HUES6 (cell line): ENCODE measurements around the gene TOMM22.

ENCODE experiments used
- H3K27ac ChIP-seq: 2 replicates; pipeline ENCODE4 v1.7.0; 2013; ENCODE audit warnings: low read depth, mild to moderate bottlenecking, low read length, inconsistent platforms
- H3K27me3 ChIP-seq: 2 replicates; pipeline ENCODE4 v1.6.1; 2013; ENCODE audit warnings: low read length; ENCODE audit not compliant: control insufficient read depth, insufficient read depth
- H3K36me3 ChIP-seq: 2 replicates; pipeline ENCODE4 v1.6.1; 2013; ENCODE audit warnings: low read length; ENCODE audit not compliant: control insufficient read depth, insufficient read depth
- H3K4me1 ChIP-seq: 2 replicates; pipeline ENCODE4 v1.6.1; 2013; ENCODE audit warnings: low read length; ENCODE audit not compliant: control insufficient read depth, insufficient read depth
- H3K4me3 ChIP-seq: 2 replicates; pipeline ENCODE4 v1.5.1; 2013; ENCODE audit warnings: low read depth, low read length
- H3K9ac ChIP-seq: one replicate; pipeline ENCODE4 v1.6.1; 2013; ENCODE audit warnings: mild to moderate bottlenecking, low read length
- H3K9me3 ChIP-seq: 2 replicates; pipeline ENCODE4 v1.6.1; 2013; ENCODE audit warnings: low read depth, low read length; ENCODE audit not compliant: control insufficient read depth, insufficient read depth

TOMM22 gene

GRCh38 chr22:38716271-38716670 is 34.5 kb downstream of the TOMM22 start:
- Histone ChIP-seq H3K9ac (no peak overlapping the region), H3K36me3 (peaks cover 56% of the 10 kb centered on the region), H3K9me3 (no peaks in the 10 kb centered on the region), H3K27ac (0 out of 2 replicates have a peak overlapping the region, but pooled peaks have one; percentile 8), H3K4me1 (peaks cover 39% of the 10 kb centered on the region), H3K27me3 (no peaks in the 10 kb centered on the region), H3K4me3 (no peak overlapping the region)

GRCh38 chr22:38716826-38717225 is 35.1 kb downstream of the TOMM22 start:
- Histone ChIP-seq H3K9me3 (no peaks in the 10 kb centered on the region), H3K36me3 (peaks cover 61% of the 10 kb centered on the region), H3K27ac (0 out of 2 replicates have a peak overlapping the region, but pooled peaks have one; percentile 8), H3K4me1 (peaks cover 39% of the 10 kb centered on the region), H3K4me3 (no peak overlapping the region), H3K27me3 (no peaks in the 10 kb centered on the region), H3K9ac (no peak overlapping the region)

- Histone ChIP-seq H3K27ac (no peak overlapping the region), H3K9me3 (no peaks in the 10 kb centered on the region), H3K4me3 (no peak overlapping the region), H3K27me3 (no peaks in the 10 kb centered on the region), H3K36me3 (peaks cover 65% of the 10 kb centered on the region), H3K4me1 (peaks cover 35% of the 10 kb centered on the region), H3K9ac (no peak overlapping the region)
Observed at GRCh38 chr22:38717244-38717643, 35.5 kb downstream of the TOMM22 start.

DNA sequence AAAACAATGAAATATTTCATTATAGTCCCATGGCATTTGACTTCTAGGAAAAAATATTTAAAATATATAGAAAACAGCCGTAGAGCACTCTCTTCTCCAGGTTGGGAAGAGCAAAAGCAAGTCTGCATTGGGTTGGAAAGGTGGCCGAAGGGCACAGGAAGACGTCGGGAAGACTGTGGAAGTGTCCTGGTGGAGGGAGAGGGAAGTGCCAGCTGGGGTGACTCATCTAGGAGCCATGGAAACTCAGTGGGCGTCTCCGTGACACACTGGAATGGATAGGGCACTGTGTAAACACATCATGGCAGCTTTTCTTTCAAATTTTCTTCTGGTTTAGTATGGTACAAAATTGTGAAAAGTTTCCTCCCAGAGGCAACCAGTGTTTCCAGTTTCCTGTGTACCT is 36.7 kb downstream of the TOMM22 start:
- H3K27me3 ChIP-seq: no peaks in the 10 kb centered on the region
- H3K36me3 ChIP-seq: peaks cover 76% of the 10 kb centered on the region
- no peak overlapping the region for H3K9ac ChIP-seq
- no peak overlapping the region for H3K27ac ChIP-seq
- no peak overlapping the region for H3K4me3 ChIP-seq
- no peaks in the 10 kb centered on the region for H3K9me3 ChIP-seq
- peaks cover 24% of the 10 kb centered on the region; the same call in 1 of the 2 replicates for H3K4me1 ChIP-seq

DNA sequence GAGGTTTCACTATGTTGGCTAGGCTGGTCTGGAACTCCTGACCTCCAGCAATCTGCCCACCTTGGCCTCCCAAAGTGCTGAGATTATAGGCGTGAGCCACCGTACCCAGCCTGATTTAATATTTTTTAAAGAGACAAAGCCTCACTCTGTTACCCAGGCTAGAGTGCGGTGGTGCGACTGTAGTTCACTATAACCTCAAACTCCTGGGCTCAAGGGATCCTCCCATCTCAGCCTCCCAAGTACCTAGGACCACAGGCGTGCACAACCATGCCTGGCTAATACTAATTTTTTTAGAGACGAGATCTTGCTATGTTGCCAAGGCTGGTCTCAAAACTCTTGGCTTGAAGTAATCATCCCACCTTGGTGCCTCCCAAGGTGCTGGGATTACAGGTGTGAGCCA is 37.4 kb downstream of the TOMM22 start:
- no peak overlapping the region for H3K4me3 ChIP-seq
- H3K36me3 ChIP-seq: peaks cover 84% of the 10 kb centered on the region
- H3K9ac ChIP-seq: no peak overlapping the region
- no peak overlapping the region for H3K27ac ChIP-seq
- H3K9me3 ChIP-seq: no peaks in the 10 kb centered on the region
- H3K4me1 ChIP-seq: peaks cover 17% of the 10 kb centered on the region; the same call in 1 of the 2 replicates
- no peaks in the 10 kb centered on the region for H3K27me3 ChIP-seq

- Histone ChIP-seq H3K36me3 (peaks cover 88% of the 10 kb centered on the region), H3K4me1 (peaks cover 13% of the 10 kb centered on the region; the same call in 1 of the 2 replicates), H3K9ac (no peak overlapping the region), H3K4me3 (no peak overlapping the region), H3K27ac (no peak overlapping the region), H3K27me3 (no peaks in the 10 kb centered on the region), H3K9me3 (no peaks in the 10 kb centered on the region)
Observed at GRCh38 chr22:38720350-38720749, 38.6 kb downstream of the TOMM22 start.

- Histone ChIP-seq H3K27ac (no peak overlapping the region), H3K36me3 (peaks cover 88% of the 10 kb centered on the region), H3K4me1 (peaks cover 11% of the 10 kb centered on the region; the same call in 1 of the 2 replicates), H3K4me3 (no peak overlapping the region), H3K9me3 (no peaks in the 10 kb centered on the region), H3K27me3 (no peaks in the 10 kb centered on the region), H3K9ac (no peak overlapping the region)
Observed at GRCh38 chr22:38721551-38721950, 39.8 kb downstream of the TOMM22 start.

GRCh38 chr22:38724176-38724575 is 42.4 kb downstream of the TOMM22 start:
- Histone ChIP-seq H3K36me3 (peaks cover 92% of the 10 kb centered on the region), H3K4me3 (no peak overlapping the region), H3K27me3 (no peaks in the 10 kb centered on the region), H3K4me1 (no peaks in the 10 kb centered on the region), H3K9me3 (no peaks in the 10 kb centered on the region), H3K27ac (no peak overlapping the region), H3K9ac (no peak overlapping the region)

- H3K27ac ChIP-seq: no peak overlapping the region
- no peaks in the 10 kb centered on the region for H3K4me1 ChIP-seq
- H3K9ac ChIP-seq: no peak overlapping the region
- no peaks in the 10 kb centered on the region for H3K27me3 ChIP-seq
- peaks cover 96% of the 10 kb centered on the region for H3K36me3 ChIP-seq
- no peak overlapping the region for H3K4me3 ChIP-seq
- H3K9me3 ChIP-seq: no peaks in the 10 kb centered on the region
Observed at GRCh38 chr22:38724926-38725571, 43.3 kb downstream of the TOMM22 start.

DNA sequence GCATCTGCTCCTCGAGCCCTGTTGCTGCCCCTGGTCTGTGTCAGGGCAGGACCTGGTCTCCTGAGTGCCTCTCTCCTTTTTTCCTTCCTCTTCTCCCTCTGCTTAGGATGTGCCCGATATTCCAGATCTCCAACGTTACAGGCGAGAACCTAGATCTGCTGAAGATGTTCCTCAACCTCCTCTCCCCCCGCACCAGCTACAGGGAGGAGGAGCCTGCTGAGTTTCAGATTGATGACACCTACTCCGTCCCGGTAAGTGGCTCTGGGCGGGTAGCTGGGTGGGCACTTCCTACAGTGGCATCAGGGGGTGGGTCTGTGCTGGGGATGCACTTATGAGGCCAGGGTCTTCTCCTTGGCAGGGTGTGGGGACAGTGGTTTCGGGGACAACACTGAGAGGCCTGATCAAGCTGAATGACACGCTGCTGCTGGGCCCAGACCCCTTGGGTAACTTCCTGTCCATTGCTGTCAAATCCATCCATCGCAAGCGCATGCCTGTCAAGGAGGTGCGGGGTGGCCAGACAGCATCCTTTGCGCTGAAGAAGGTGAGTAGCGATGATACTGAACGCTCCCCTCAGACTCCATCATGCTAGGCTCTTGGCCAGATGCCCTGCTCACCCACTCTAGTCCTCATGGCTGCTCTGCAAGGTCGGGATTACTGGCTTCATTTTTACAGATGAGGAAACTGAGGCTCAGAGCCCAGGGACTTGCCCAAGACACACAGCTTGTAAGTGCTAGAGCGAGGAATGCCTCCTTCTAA is 44.3 kb downstream of the TOMM22 start:
- Histone ChIP-seq H3K4me3 (no peak overlapping the region), H3K27me3 (no peaks in the 10 kb centered on the region), H3K9ac (no peak overlapping the region), H3K4me1 (no peaks in the 10 kb centered on the region), H3K9me3 (no peaks in the 10 kb centered on the region), H3K27ac (no peak overlapping the region), H3K36me3 (peaks cover 99% of the 10 kb centered on the region)

DNA sequence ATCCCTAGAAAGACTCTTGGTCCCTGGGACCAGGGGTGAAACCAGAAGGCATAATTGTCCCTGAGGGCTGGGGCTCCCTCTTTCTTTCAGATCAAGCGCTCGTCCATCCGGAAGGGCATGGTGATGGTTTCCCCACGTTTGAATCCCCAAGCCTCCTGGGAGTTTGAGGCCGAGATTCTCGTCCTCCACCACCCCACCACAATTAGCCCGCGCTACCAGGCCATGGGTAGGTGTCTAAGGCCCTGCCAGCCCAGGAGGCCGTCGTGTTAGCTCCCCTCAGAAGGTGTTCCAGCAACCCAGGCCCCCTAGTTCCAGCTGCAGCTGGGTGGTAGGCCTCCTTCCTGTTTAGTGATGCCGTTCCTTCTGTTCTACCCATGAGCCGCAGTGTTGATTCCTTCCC is 45.4 kb downstream of the TOMM22 start:
- H3K9ac ChIP-seq: no peak overlapping the region
- no peaks in the 10 kb centered on the region for H3K4me1 ChIP-seq
- no peaks in the 10 kb centered on the region for H3K27me3 ChIP-seq
- H3K36me3 ChIP-seq: peaks cover 100% of the 10 kb centered on the region
- H3K4me3 ChIP-seq: no peak overlapping the region
- no peak overlapping the region for H3K27ac ChIP-seq
- H3K9me3 ChIP-seq: no peaks in the 10 kb centered on the region
